Stimulated activated CD8-positive, alpha-beta memory T cell treated with anti-CD3 and anti-CD28 coated beads, Interleukin-7, amount 100 ng/mL, for 1 hour (primary cell): ENCODE results near the gene GUSB.
A peak's percentile ranks its signal among the peaks of the same experiment; 100 is the strongest.
"Not testable (repeated sequence)": the region's sequence is repeated elsewhere in the genome, so short reads cannot be mapped to it uniquely, and the experiment has no call there.

Experiments
- DNase-seq, 2 donors: peaks; one replicate each; pipeline ENCODE4 v3.0.0-alpha.2; 2020; ENCODE audit warnings: low read depth in 2 of 2

Gene GUSB

DNA sequence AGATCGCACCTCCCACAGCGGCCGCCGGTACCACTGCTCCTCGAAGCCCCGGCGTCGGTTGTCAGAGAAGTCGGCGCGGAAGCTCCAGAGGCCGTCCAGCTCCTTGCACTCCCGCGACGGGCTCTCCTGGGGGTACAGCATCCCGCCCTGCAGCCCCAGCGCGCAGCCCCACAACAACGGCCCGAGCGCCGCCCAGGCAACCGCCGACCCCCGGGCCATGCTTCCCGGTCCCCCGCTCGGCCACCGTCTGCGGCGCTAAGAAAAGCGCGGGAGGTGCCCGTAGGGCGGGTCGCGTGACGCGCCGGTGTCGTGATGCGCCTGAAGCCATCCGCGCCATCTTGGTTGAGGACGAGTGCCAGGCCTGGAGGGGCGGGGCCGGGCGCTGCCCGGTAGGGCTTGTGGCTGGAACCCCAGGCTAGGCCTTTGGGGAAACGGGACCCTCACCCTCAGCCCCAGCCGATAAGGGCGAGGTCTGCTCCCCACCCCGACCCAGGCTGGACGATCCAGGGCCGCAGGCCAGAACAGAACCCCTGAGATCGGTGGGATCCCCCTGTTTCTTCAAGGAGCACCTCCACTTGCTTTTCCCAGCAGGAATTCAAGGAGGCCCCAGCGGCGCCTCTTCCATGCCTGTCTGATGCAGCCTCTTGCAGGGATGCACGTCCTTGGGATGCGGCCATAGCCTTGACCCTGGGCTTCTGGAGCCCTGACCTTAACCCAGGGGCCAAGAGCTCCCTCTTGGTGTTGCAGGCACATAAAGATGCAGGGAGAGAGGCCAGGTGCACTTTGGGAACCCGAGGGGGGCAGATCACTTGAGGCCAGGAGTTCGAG, at the start of gene GUSB:
Gene GUSB (minus strand): TSS at position 249 of the 828 bp plus-strand sequence. CDS start 30 bp downstream, at position 219.
- peak; percentile 78 to 79 for DNase-seq

DNA sequence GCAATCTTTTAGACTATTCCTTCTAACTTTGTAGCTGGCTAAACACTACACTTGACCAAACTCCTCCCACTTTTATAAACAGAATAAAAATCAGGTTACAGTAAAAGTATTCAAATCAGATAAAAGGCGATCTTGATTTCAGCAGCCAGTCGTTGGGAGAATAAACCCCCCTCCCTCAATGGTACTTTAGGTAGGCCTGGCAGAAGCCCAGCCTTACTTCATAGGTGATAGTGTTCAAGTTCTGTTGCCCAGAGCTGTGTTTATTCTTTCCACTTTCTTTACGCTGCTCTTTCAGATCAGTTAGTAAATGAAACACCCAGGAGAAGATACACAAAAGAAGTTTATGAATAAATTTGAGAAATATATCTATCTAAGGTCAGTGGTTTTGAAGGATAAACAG, 46.3 kb upstream of the GUSB start:
- not testable (repeated sequence) for DNase-seq

DNA sequence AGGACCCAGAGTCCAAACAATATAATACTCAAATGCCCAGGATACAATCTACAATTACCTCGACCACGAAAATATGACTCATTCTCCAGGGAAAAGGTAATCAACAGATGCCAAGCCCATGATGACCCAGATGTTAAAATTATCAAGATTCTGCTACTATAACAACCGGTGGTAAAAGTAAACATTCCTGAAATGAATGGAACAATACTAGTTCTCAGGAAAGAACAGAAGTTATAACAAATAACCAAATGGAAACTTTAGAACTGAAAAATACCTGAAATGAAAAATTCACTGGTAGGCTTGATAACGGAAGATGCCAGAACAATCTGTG, 34.1 kb upstream of the GUSB start:
- no peak for DNase-seq

DNA sequence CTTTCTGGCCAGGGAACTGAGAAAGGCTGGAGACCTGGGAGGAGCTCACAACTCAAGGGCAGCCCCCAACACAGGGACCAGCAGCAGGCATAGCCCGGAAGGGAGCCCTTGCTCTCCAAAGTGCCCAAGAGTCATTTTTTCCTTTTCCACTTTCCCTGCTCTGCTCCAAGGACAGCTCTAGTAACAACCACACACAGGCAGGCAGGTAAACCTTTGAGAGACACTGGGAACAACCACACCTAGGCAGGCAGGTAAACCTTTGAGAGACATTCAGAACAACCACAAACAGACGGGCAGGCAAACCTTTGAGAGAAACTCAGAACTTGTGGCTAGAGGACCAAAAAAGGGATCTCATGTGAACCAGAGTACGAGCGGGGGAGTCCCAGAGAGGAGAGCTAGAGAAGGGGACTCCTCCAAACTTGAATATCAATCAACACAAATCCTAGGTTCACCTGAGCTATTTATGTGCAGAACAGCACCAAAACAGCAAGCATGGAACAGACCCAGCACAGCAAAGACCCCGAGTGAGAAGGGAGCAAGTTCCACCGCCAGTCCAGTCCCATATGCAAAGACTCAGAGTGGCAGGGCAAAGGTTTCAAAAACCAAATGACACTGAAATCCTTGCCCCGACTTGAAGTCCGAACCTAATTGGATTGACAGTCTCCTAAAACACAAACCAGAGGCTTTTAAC, 33.6 kb upstream of the GUSB start:
- DNase-seq = no peak

DNA sequence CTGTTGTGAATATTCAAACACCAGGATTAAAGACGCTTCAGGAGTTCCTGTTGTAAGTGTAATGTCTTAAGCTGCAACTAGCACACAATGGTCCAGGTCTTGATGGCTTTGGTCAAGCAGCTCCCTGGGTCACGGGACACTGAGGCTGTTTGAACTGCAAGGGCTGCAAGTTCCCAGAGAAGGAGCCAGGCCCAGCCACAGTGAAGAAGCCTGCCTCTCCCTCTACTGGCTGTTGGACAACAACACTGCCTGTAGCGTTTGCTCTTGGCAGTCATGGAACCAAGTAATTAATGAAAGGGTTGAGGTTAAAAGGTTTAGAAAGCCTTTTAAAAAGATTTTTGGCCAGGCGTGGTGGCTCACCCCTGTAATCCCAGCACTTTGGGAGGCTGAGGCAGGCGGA, 31.9 kb upstream of the GUSB start:
- DNase-seq = no peak

DNA sequence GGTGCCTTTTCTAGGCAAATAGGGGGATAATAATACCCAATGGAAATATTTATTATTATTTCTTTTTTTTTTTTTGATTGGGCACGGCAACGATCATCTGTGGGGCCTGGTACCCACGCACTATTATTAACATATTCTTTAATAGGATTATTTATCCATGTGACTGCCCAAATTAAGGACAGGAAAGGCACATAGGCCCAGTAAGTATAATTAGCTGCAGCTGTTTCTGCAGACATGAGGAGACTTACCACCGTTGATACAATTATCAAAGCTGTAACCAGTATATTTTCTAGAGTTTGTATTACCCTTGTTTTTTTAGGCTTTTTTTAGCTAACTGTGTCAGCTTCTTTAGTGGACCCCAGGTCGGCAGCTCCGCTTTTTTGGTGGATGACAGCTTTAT, 25.2 kb upstream of the GUSB start:
- no peak for DNase-seq

DNA sequence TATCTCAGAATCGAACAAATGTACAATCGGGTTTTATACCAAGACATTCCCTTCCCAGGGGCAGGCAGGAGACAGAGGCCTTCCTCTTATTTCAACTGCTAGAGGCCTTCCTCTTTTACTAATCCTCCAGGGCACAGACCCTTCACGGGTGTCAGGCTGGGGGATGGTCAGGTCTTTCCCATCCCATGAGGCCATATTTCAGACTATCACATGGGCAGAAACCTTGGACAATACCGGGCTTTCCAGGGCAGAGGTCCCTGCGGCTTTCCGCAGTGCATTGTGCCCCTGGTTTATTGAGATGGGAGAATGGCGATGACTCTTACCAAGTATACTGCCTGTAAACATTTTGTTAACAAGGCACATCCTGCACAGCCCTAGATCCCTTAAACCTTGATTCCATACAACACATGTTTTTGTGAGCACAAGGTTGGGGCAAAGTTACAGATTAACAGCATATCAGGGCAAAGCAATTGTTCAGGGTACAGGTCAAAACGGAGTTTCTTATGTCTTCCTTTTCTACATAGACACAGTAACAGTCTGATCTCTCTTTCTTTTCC, 23.2 kb upstream of the GUSB start:
- not testable (repeated sequence) for DNase-seq

DNA sequence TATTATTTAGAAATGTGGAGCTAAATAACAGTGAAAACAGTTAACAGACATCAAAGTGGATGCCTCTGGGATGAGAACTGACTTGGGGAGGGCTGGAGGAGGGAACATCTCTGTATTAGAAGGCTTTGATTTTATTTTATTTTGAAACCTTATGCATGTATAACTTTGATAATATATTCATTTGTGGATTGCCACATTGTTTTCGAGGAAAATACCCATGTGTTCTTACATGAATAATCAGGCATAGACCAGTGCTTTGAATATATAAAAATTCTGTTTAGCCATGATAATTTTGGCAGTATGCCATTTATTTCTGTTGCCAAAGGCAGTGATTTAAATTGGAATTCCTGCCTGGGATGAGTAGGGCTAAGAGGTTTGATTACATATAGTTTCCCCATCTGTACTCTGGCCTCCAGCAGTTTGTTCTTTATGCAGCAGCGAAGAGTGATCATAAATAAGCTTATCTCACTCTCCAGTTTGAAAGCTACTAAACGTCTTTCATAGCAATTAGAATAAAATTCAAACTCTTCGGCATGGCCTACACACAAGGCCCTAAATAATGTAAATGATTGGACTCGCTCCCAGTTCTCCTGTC, 18.9 kb upstream of the GUSB start:
- DNase-seq = not testable (repeated sequence)

DNA sequence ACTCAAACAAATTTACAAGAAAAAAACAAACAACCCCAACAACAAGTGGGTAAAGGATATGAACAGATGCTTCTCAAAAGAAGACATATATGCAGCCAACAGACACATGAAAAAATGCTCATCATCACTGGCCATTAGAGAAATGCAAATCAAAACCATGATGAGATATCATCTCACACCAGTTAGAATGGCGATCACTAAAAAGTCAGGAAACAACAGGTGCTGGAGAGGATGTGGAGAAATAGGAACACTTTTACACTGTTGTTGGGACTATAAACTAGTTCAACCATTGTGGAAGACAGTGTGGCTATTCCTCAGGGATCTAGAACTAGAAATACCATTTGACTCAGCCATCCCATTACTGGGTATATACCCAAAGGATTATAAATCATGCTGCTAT, 13.0 kb upstream of the GUSB start:
- DNase-seq = not testable (repeated sequence)

DNA sequence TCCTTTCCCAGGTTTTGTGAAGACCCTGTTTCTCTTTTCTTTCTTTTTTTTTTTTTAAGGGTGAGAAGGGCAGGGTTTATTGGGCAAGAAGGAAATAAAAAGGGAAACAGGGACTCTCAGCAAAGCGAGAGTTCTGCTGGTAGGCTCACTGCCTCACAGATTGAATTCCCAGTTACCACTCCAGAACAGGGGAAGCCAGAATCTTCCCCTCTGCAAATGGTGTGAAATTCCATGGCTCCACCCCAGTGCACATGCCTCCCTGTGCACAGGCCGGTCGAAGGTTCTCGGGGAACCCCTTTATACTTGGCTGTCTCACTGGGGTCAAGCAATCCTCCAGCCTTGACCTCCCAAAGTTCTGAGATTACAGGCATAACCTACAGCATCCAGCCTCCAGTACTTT, 10.5 kb upstream of the GUSB start:
- no peak for DNase-seq

DNA sequence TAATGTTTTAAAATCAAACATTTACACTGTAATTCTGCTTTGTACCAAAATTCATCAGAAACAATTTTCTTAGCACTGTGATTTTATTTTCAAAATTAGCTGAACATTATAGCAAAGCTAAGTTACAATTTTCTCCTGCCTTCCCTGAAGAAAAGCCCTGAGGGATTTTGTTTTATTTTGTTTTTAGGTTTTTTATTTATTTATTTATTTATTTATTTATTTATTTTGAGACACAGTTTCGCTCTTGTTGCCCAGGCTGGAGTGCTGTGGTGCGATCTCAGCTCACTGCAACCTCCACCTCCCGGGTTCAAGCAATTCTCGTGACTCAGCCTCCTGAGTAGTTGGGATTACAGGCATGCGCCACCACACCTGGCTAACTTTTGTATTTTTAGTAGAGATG, 9.8 kb upstream of the GUSB start:
- not testable (repeated sequence) for DNase-seq

DNA sequence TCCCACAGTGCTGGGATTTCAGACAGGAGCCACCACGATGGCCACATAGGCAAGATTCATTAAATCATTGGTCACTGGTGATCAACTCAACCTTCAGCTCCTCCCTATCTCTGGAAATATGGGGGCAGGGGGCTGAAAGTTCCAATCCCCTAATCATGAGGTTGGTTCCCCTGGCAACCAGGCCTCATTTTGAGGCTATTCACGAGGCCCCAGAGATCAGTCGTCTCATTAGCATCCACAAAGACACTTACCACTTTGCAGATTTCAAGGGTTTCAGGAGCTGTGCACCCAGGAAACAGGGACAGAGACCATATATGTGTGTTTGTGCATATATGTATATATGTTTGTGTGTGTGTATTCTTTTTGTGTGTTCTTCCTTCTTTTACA, 7.7 kb upstream of the GUSB start:
- no peak for DNase-seq

DNA sequence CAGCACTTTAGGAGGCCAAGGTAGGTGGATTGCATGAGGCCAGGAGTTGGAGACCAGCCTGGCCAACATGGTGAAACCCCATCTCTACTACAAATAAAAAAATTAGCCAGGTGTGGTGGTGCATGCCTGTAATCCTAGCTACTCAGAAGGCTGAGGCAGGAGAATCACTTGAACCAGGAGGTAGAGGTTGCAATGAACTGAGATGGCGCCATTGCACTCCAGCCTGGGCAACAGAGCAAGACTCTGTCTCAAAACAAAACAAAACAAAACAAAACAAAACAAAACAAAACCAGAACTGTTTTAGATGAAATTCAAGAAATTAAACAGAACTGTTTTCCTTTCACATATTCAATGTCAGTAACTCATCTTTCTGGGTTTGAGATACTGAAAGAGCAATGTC, 6.5 kb upstream of the GUSB start:
- DNase-seq = not testable (repeated sequence)

DNA sequence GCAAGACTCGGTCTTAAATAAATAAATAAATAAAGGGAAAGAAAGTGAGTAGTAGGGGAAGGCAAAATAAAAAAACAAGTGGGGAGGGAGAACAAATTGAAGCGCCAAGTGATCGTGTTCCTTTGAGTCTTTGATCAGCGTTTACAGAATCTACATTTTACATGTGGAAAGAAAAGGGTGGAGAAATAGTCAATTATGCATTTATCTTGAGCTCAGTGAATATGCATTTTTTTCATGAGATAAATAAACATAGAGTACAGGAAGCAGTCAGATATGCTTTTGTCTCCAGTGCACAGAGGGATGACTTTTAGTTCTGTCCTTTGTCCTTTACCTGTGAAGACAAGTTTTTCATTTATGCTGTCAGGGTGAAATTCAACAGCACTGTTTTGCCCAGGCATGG, 6.1 kb upstream of the GUSB start:
- DNase-seq = no peak

DNA sequence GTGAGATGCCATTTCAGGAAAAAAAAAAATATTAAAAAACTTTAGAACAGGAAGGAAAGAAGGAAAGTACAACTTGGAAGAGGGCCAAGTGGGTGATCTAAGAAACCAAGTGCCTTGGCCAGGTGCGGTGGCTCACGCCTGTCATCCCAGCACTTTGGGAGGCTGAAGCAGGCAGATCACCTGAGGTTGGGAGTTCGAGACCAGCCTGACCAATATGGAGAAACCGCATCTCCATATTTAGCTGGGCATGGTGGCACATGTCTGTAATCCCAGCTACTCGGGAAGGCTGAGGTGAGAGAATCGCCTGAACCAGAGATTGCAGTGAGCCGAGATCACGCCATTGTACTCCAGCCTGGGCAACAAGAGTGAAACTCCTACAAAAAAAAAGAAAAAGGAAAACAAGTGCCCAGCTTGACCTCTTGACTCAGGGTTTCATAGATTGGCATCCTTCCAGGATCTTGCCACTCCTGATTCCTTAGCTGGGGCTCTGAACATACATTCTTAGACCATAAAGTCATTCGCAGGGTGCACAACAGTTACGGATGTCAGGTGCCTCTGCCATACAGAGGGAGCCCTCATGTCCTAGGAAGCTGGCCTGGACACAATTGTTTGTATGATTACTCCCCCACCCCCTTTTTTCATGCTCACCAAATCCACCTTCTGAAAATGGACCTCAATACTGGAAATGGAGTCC, 2.1 kb upstream of the GUSB start:
- no peak for DNase-seq

DNA sequence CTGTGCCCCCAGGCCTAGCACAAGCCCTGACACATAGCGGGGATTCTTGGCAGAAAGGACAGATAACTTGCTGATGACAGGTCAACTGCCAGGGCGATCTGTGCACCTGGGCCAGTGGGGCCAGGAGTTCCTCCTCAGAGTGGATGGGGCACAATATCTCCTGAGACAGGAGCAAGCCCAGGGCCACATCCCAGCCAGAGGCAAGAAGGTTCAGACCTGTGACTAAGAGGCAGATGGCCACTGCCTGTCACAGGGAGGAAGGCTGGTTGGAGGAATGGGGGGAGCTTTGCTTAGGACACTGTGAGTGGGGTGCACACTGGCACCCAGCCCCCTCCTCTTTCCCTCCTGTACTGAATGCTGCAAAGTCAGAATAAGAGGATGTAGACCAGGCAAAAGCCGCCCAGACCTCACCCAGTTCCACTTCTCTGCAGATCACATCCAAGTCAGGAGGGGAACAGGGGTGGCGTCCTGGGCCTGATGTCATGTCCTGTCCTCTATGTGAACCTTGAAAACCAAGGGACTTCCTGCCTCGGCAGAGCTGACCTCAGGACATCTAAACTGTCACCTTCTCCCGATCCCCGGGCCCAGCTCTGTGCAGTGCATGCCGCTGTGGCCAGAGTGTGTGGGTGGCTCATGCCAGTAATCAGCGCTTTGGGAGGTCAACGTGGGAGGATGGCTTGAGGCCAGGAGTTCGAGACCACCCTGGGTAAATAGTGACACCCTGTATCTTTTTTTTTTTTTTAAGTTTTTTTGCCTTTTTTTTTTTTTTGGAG, 1.3 kb downstream of the GUSB start:
- DNase-seq = peak; percentile 13 to 14

DNA sequence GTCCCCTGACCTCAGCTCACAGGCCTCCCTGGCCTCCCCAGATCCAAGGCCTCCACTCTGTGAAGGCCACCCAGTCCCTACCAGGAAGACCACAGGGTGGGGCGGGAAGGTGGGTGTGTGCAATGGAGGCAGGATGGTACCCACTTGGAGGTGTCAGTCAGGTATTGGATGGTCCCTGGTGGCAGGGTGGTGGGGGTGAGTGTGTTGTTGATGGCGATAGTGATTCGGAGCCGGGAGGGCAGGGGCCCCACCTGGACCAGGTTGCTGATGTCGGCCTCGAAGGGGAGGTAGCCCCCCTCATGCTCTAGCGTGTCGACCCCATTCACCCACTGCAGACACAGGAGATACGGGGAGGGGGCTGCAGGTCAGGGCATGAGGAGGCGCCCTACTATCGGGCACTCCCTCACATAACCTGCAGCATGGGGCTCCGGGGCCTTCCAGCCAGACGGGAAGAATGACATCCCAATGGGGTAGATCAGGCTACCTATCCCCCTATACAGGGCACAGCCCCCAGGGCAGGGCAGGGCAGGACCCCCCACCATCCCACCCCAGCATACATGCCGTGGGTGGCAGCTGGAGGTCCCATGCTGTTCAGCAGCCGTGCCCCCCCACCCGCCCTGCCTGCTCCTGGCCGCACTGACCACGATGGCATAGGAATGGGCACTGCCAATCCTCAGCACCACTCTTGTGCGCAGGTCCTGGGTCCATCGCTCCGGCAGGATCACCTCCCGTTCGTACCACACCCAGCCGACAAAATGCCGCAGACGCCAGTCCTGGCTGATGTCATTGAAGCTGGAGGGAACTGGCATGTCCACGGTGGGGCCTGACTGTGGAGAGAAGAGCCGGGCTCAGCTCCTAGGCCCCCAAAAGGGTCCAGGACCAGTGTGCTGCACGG, 2.2 kb downstream of the GUSB start:
- DNase-seq = no peak

DNA sequence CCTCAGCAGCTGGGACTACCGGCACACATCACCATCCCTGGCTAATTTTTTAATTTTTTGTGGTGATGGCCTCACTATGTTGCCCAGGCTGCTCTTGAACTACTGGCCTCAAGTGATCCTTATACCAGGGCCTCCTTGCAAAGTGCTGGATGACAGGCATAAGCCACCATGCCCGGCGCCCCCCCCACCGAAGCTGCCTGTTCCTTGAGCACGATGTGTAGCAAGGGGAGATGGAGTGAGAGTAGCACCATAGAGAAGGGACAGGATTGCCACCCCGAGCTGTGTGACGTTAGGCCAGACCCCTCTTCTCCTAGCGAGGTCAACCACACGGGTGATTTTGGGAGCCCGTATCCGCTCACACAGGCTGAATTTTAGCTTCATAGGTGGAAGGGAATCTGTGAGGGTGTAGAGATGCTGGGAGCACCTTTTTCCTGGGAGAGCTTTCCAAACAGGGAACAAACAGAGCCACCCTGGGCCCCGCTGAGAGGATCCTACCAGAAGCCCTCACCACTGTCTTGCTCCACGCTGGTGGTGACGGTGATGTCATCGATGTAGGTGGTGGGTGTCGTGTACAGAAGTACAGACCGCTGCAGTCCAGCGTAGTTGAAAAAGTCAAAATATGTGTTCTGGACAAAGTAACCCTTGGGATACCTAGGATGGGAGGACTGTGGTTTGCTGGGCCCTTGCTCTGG, 3.0 kb downstream of the GUSB start:
- DNase-seq = no peak

DNA sequence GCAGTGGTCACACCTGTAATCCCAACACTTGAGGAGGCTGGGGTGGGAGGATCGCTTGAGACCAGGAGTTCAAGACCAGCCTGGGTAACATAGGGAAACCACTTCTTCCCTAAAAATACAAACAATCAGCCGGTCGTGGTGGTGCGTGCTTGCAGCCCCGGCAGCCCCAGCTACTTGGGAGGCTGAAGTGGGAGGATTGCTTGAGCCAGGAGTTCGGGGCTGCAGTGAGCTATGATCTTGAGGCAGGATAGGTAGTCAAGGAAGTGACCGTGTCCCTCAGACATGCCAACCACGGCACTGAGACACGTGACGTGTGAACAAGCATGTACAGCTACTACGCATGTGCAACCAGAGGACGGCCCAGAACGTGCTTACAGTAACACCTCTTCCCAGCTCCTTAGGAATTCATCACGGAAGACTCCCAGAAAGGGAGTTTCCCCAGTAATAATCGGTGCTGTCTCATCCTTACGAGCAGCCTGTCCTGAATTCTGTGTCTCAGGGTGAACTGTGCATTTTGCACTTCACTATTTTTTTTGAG, 5.3 kb downstream of the GUSB start:
- no peak for DNase-seq
